CD1c-positive myeloid dendritic cell (primary cell): ENCODE results near the gene TMED10.

Source experiments
- DNase-seq: peaks from one replicate; pipeline ENCODE4 v3.0.0-alpha.2; 2016; ENCODE audit errors: extremely low spot score

The TMED10 gene

DNA sequence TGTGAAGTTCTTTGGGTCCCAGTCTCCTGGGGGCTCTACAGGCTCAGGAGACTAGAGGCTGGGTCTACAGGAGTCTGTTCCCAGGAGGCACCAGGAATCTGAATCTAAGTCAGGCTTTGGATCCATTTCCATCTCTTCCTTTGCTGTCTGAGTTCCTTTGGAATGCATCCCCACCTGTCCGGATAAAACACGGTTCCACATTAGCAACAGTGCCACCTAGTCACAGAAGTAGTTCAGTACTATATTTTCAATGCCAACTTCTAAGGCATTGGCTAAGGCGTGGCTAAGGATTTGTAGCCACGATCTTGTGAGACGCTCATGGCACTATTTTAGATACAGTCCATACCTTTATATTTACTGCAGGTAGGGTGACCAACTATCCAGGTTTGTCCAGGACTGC, 91.9 kb downstream of the TMED10 start:
- DNase-seq, result no peak

DNA sequence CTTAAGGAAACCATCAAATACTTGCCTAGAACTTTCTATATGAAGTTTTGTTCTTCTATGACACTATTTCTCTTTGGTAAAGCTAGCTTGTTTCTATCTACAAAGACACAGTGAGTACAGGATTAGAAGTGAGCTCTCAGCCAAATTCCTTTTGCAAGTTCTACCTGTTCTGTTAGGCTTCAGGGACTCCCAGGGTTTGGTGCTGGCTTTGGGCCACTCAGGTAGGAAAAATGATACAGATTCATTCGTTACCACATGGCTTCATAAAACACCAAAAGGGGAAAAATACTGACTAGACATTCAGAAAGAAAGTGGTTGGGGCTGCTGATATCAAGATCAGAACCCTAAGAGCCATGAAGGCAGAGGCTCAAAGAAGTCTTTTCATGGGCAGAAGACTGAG, 93.1 kb downstream of the TMED10 start:
- no peak for DNase-seq

DNA sequence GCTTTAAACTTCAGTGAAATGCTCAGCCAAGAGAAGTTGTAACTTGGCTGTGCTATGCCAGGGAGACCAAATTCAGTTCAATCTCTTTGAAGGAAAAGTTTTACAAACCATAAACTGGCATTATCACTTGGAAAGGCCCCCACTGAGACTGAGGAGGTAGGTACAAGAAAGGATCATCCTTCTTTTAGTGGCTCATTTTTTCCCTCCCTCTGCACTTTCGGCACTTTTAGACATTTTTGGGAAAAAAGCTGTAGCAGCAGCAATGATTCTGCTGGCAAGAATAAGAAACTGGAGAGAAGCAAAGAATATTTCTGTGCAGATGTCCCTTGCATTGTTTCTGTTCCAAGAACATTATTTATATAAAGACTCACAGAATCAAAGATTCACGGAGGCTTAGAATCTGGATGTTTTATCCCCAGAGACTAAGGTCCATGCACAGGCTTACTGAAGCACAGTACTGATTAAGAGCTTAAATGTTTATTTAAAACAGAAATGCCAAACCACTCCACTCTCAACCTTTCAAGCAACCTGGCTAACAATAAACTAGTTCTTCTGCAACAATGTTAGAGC, 94.7 kb downstream of the TMED10 start:
- DNase-seq, result no peak
